ENCODE results near the gene FANCB.

Gene FANCB

GRCh38 chrX:14886252-14886651 is 13.4 kb upstream of the FANCB start:
- TF ChIP-seq POLR2AphosphoS5 (IDR thresholded peaks at IDR 0.05; ENCODE audit: low read depth, low read length) (no peak), REST (IDR thresholded peaks at IDR 0.05; ENCODE audit: insufficient read depth in 1 of 2, low read depth in 2 of 2, low read length in 2 of 2) (no peak), TAF1 (IDR thresholded peaks at IDR 0.05; ENCODE audit: borderline replicate concordance, insufficient read depth, low read length) (no peak), FOXP2 (optimal IDR thresholded peaks at IDR 0.05; ENCODE audit: borderline replicate concordance, extremely low read depth, extremely low read length, insufficient read depth) (no peak), SIN3A (IDR thresholded peaks at IDR 0.05; ENCODE audit: borderline replicate concordance, insufficient read depth, low read length) (no peak)

GRCh38 chrX:14884714-14885113 is 11.8 kb upstream of the FANCB start:
- TF ChIP-seq FOXP2 (optimal IDR thresholded peaks at IDR 0.05; ENCODE audit: borderline replicate concordance, extremely low read depth, extremely low read length, insufficient read depth) (no peak), REST (IDR thresholded peaks at IDR 0.05; ENCODE audit: insufficient read depth in 1 of 2, low read depth in 2 of 2, low read length in 2 of 2) (no peak), SIN3A (IDR thresholded peaks at IDR 0.05; ENCODE audit: borderline replicate concordance, insufficient read depth, low read length) (no peak), TAF1 (IDR thresholded peaks at IDR 0.05; ENCODE audit: borderline replicate concordance, insufficient read depth, low read length) (no peak), POLR2AphosphoS5 (IDR thresholded peaks at IDR 0.05; ENCODE audit: low read depth, low read length) (no peak)

- TF ChIP-seq REST (IDR thresholded peaks at IDR 0.05; ENCODE audit: insufficient read depth in 1 of 2, low read depth in 2 of 2, low read length in 2 of 2) (no peak), SIN3A (IDR thresholded peaks at IDR 0.05; ENCODE audit: borderline replicate concordance, insufficient read depth, low read length) (no peak), TAF1 (IDR thresholded peaks at IDR 0.05; ENCODE audit: borderline replicate concordance, insufficient read depth, low read length) (no peak), POLR2AphosphoS5 (IDR thresholded peaks at IDR 0.05; ENCODE audit: low read depth, low read length) (no peak), FOXP2 (optimal IDR thresholded peaks at IDR 0.05; ENCODE audit: borderline replicate concordance, extremely low read depth, extremely low read length, insufficient read depth) (no peak)
Observed at GRCh38 chrX:14883826-14884225, 11.0 kb upstream of the FANCB start.

- TF ChIP-seq TAF1 (IDR thresholded peaks at IDR 0.05; ENCODE audit: borderline replicate concordance, insufficient read depth, low read length) (no peak), REST (IDR thresholded peaks at IDR 0.05; ENCODE audit: insufficient read depth in 1 of 2, low read depth in 2 of 2, low read length in 2 of 2) (no peak), POLR2AphosphoS5 (IDR thresholded peaks at IDR 0.05; ENCODE audit: low read depth, low read length) (no peak), FOXP2 (optimal IDR thresholded peaks at IDR 0.05; ENCODE audit: borderline replicate concordance, extremely low read depth, extremely low read length, insufficient read depth) (no peak), SIN3A (IDR thresholded peaks at IDR 0.05; ENCODE audit: borderline replicate concordance, insufficient read depth, low read length) (no peak)
Observed at GRCh38 chrX:14875624-14876023, 2.8 kb upstream of the FANCB start.

GRCh38 chrX:14873676-14874049 is 794 bp upstream of the FANCB start:
- TF ChIP-seq TAF1 (IDR thresholded peaks at IDR 0.05; ENCODE audit: borderline replicate concordance, insufficient read depth, low read length), result no peak
- TF ChIP-seq SIN3A (IDR thresholded peaks at IDR 0.05; ENCODE audit: borderline replicate concordance, insufficient read depth, low read length), result no peak
- no peak for TF ChIP-seq POLR2AphosphoS5 (IDR thresholded peaks at IDR 0.05; ENCODE audit: low read depth, low read length)
- TF ChIP-seq FOXP2 (optimal IDR thresholded peaks at IDR 0.05; ENCODE audit: borderline replicate concordance, extremely low read depth, extremely low read length, insufficient read depth), result no peak
- no peak for TF ChIP-seq REST (IDR thresholded peaks at IDR 0.05; ENCODE audit: insufficient read depth in 1 of 2, low read depth in 2 of 2, low read length in 2 of 2)

Data from PFSK-1 (cell line).